Sigmoid colon (tissue), 4 donors: Measurements from ENCODE around the gene LDLRAD2.

Experiments
- CTCF ChIP-seq, 4 experiments: fragments of 450-650 bp in 3 of 4; fragments of 200-600 bp in 1 of 4; IDR thresholded peaks; one replicate each; pipeline ENCODE4 v1.5.1; 2016 to 2019; ENCODE audit warnings: antibody characterized with exemption in 4 of 4, mild to moderate bottlenecking in 3 of 4, moderate library complexity in 2 of 4
- EP300 ChIP-seq, 4 donors: sonication (generic); formaldehyde crosslinking; IDR thresholded peaks; one replicate each; pipeline ENCODE4 v1.6.1; 2017; ENCODE audit warnings: antibody characterized with exemption in 4 of 4
- POLR2A ChIP-seq, 2 donors: fragments of 450-650 bp; IDR thresholded peaks; one replicate each; pipeline ENCODE4 v1.6.1; 2016; ENCODE audit warnings: antibody characterized with exemption in 2 of 2, mild to moderate bottlenecking in 2 of 2, moderate library complexity in 2 of 2
- POLR2AphosphoS5 ChIP-seq, 4 donors: sonication (generic); formaldehyde crosslinking; IDR thresholded peaks; one replicate each; pipeline ENCODE4 v1.6.1; 2017; ENCODE audit warnings: antibody characterized with exemption in 4 of 4

- TF ChIP-seq POLR2A (IDR thresholded peaks at IDR 0.05) (no peak), CTCF (IDR thresholded peaks at IDR 0.05) (no peak), EP300 (IDR thresholded peaks at IDR 0.05) (no peak), POLR2AphosphoS5 (IDR thresholded peaks at IDR 0.05) (no peak)
These were observed 42.7 kb downstream of the LDLRAD2 start for GRCh38 chr1:21854751-21855131.
